Vagina (tissue), 2 donors: ENCODE data around the gene FIGN. TPM values are rescaled to one million over a fixed set of nuclear protein-coding genes. Genes with fewer than 3 reads are reported as not detected.

ENCODE experiments used
- DNase-seq, 2 donors: peaks; one replicate each; pipeline ENCODE4 v3.0.0-alpha.2; 2017; ENCODE audit errors: extremely low spot score in 2 of 2
- H3K27ac ChIP-seq: fragments of 200-600 bp; sonication (generic); one replicate; pipeline ENCODE4 v1.5.1; 2019
- H3K27me3 ChIP-seq: fragments of 200-600 bp; sonication (generic); one replicate; pipeline ENCODE4 v1.5.1; 2019
- H3K36me3 ChIP-seq, 2 donors: fragments of 200-600 bp; sonication (generic); one replicate each; pipeline ENCODE4 v1.5.1; 2017 to 2019
- H3K4me1 ChIP-seq: fragments of 200-600 bp; sonication (generic); one replicate; pipeline ENCODE4 v1.5.1; 2019
- H3K4me3 ChIP-seq, 2 donors: fragments of 200-600 bp; sonication (generic); 1 replicate in 1 of 2; 2 replicates in 1 of 2; pipeline ENCODE4 v1.5.1; 2016 to 2019
- H3K9me3 ChIP-seq: fragments of 200-600 bp; sonication (generic); one replicate; pipeline ENCODE4 v1.5.1; 2019
- POLR2A ChIP-seq, 2 donors: fragments of 450-650 bp; IDR thresholded peaks; one replicate each; pipeline ENCODE4 v1.6.1; 2017; ENCODE audit warnings: antibody characterized with exemption in 2 of 2, mild to moderate bottlenecking in 2 of 2, moderate library complexity in 2 of 2
- POLR2AphosphoS5 ChIP-seq, 2 donors: sonication (generic); formaldehyde crosslinking; IDR thresholded peaks; one replicate each; pipeline ENCODE4 v1.9.0; 2017; ENCODE audit warnings: antibody characterized with exemption in 2 of 2, mild to moderate bottlenecking in 2 of 2, low read depth in 1 of 2; ENCODE audit not compliant: insufficient read depth in 1 of 2
- intact Hi-C: fragments of 100-400 bp; cut with DNase I; formaldehyde crosslinking; loops from one replicate; pipeline ENCODE4 v1.15.1; 2023
- total RNA-seq: library from RNA; depleted of rRNA; stranded (reverse); fragments of >200 nt; gene quantifications from one replicate; pipeline ENCODE4 v1.2.3, GENCODE V29; 2016
- TF ChIP-seq, protein P1 (sequence below), 3 experiments: fragments of 450-650 bp in 2 of 3; fragments of 200-600 bp in 1 of 3; sonication (generic) in 1 of 3; IDR thresholded peaks; one replicate each; pipeline ENCODE4 v1.5.1; 2017 to 2019; ENCODE audit warnings: antibody characterized with exemption in 3 of 3, mild to moderate bottlenecking in 2 of 3, moderate library complexity in 2 of 3

Gene FIGN
- total RNA-seq, 1 donor from 2014 or later = 3.2 TPM

DNA sequence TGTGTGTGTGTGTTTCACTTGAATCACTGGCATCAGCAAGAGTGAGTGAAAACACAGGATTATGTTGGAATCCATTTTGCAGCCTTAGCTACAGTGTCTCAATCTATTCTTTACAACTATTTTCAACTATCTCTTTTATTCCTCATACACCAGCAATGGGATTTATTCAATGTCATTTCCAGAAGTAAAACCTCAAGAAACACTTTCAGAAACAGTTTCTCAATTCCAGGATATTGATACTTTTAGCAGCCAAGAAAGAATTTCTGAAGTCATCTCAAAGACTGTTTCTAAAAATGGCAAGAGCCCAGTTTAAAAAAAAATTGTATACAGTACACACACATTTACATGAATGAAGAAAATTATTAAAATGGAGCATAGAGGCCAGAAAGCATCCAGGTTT is 171.6 kb downstream of the FIGN start:
- H3K9me3 ChIP-seq = no peaks in the 10 kb centered on the region
- no peak overlapping the region for H3K4me3 ChIP-seq
- no peaks in the 10 kb centered on the region for H3K4me1 ChIP-seq
- no peaks in the 10 kb centered on the region for H3K36me3 ChIP-seq
- TF ChIP-seq POLR2A (IDR thresholded peaks at IDR 0.05) (no peak), POLR2AphosphoS5 (IDR thresholded peaks at IDR 0.05; ENCODE audit: insufficient read depth in 1 of 2, low read depth in 1 of 2) (no peak)
- TF ChIP-seq, protein P1, sequence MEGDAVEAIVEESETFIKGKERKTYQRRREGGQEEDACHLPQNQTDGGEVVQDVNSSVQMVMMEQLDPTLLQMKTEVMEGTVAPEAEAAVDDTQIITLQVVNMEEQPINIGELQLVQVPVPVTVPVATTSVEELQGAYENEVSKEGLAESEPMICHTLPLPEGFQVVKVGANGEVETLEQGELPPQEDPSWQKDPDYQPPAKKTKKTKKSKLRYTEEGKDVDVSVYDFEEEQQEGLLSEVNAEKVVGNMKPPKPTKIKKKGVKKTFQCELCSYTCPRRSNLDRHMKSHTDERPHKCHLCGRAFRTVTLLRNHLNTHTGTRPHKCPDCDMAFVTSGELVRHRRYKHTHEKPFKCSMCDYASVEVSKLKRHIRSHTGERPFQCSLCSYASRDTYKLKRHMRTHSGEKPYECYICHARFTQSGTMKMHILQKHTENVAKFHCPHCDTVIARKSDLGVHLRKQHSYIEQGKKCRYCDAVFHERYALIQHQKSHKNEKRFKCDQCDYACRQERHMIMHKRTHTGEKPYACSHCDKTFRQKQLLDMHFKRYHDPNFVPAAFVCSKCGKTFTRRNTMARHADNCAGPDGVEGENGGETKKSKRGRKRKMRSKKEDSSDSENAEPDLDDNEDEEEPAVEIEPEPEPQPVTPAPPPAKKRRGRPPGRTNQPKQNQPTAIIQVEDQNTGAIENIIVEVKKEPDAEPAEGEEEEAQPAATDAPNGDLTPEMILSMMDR (IDR thresholded peaks at IDR 0.05) = no peak
- H3K27me3 ChIP-seq = no peaks in the 10 kb centered on the region
- intact Hi-C loops = no loop called here
- H3K27ac ChIP-seq = no peak overlapping the region
- DNase-seq = no peak

DNA sequence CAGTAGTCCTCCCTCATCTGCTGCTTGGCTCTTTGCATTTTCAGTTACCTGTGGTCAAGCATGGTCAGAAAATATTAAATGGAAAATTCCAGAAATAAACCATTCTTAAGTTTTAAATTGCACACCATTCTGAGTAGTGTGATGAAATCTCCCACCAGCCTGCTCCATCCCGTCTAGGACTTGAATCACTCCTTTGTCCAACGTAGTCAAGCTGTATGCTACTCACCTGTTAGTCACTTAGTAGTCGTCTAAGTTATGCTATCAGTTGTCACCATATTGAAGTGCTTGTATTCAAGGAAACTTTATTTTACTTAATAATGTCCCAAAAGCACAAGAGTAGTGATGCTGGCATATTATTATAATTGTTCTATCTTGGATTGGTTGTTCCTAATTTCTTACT is 172.5 kb downstream of the FIGN start:
- TF ChIP-seq POLR2A (IDR thresholded peaks at IDR 0.05) = no peak
- no peak for TF ChIP-seq POLR2AphosphoS5 (IDR thresholded peaks at IDR 0.05; ENCODE audit: insufficient read depth in 1 of 2, low read depth in 1 of 2)
- TF ChIP-seq, protein P1 (IDR thresholded peaks at IDR 0.05) = no peak
- H3K27me3 ChIP-seq = no peaks in the 10 kb centered on the region
- no peaks in the 10 kb centered on the region for H3K36me3 ChIP-seq
- no peak overlapping the region for H3K4me3 ChIP-seq
- intact Hi-C loops = no loop called here
- no peaks in the 10 kb centered on the region for H3K4me1 ChIP-seq
- H3K27ac ChIP-seq = no peak overlapping the region
- H3K9me3 ChIP-seq = no peaks in the 10 kb centered on the region
- no peak for DNase-seq

DNA sequence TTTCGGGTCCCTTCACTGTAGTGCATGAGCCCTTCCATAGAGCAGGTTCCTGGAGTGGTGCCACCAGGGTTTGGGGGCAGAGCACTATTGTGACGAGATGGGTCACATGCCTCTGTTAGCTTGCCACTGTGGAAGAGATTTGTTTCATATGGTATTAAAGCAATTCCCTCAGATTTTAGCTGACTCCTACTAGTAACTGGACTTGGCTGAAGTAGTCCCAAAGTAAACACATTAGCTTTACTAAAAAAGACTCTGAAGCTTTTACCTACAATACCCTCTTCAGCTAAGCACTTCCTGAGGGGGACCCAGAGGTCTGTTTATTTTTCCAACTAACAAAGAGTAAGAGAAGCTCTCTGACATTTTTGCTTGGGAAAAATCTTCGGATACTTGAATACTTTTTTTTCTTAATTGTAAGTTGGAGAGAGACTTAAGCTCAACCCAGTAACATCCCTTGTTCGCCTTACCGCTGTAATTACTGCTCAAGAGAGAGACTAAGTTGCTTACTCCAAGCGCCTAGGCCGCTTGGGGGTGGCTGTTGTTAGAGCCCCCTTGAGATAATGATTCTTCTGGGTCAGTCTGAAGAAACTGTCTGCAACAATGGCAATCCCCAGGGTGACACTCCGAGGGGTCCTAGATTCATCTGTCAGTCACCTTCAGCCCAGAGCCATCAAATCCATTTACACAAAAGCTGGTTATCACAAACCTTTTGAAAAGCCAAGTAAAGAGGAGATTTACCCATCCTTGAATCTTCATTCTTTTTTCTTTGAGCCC is 177.4 kb downstream of the FIGN start:
- TF ChIP-seq, protein P1 (IDR thresholded peaks at IDR 0.05) = no peak
- TF ChIP-seq POLR2A (IDR thresholded peaks at IDR 0.05) (no peak), POLR2AphosphoS5 (IDR thresholded peaks at IDR 0.05; ENCODE audit: insufficient read depth in 1 of 2, low read depth in 1 of 2) (no peak)
- no peaks in the 10 kb centered on the region for H3K36me3 ChIP-seq
- H3K27me3 ChIP-seq = no peaks in the 10 kb centered on the region
- intact Hi-C loops = no loop called here
- H3K4me1 ChIP-seq = no peaks in the 10 kb centered on the region
- no peaks in the 10 kb centered on the region for H3K9me3 ChIP-seq
- DNase-seq = no peak
- H3K27ac ChIP-seq = no peak overlapping the region
- no peak overlapping the region for H3K4me3 ChIP-seq

DNA sequence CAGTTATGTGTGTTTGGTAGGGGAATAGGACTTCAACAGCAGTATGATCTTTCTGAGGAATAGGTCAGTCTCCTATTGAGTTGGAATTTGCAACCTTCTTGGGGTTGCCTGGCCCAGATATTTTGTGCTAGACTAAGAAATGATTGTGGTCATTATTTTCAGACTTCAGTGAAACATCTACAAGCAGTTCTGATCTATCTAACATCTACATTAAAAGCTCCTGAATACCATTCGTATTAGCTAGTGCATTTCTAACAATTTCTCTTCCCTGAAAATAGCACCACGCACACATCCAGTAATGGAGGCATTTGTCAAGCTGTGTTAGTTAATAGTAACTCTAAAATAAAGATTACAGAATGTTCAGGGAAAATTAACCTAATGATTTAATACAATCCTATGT is 179.3 kb downstream of the FIGN start:
- Histone ChIP-seq H3K36me3 (no peaks in the 10 kb centered on the region), H3K27me3 (no peaks in the 10 kb centered on the region), H3K9me3 (no peaks in the 10 kb centered on the region), H3K4me1 (no peaks in the 10 kb centered on the region), H3K27ac (no peak overlapping the region), H3K4me3 (no peak overlapping the region)
- no peak for TF ChIP-seq POLR2AphosphoS5 (IDR thresholded peaks at IDR 0.05; ENCODE audit: insufficient read depth in 1 of 2, low read depth in 1 of 2)
- TF ChIP-seq, protein P1 (IDR thresholded peaks at IDR 0.05) = no peak
- no peak for TF ChIP-seq POLR2A (IDR thresholded peaks at IDR 0.05)
- DNase-seq = no peak
- intact Hi-C loops = no loop called here

DNA sequence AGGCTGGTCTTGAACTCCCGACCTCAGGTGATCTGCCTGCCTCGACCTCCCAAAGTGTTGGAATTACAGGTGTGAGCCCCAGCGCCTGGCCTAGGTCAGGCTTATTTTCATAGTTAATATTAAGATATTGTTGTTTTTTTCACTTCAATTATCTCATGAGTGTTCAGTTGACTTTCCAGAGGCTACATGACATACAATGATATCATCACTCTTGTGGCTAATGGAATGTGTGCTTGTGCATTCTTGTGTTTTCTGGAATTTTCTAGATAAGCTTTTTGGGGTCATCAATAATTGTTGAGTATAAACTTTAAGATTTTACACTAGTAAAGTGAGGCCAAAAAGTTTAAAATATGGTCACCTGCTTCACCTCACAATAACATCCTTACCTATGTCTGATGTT is 180.9 kb downstream of the FIGN start:
- Histone ChIP-seq H3K36me3 (no peaks in the 10 kb centered on the region), H3K4me3 (no peak overlapping the region), H3K27me3 (no peaks in the 10 kb centered on the region), H3K9me3 (no peaks in the 10 kb centered on the region), H3K4me1 (no peaks in the 10 kb centered on the region), H3K27ac (no peak overlapping the region)
- TF ChIP-seq POLR2A (IDR thresholded peaks at IDR 0.05) (no peak), POLR2AphosphoS5 (IDR thresholded peaks at IDR 0.05; ENCODE audit: insufficient read depth in 1 of 2, low read depth in 1 of 2) (no peak)
- TF ChIP-seq, protein P1 (IDR thresholded peaks at IDR 0.05) = no peak
- intact Hi-C loops = no loop called here
- no peak for DNase-seq
